ENCODE data around the gene LEKR1. TPM values are rescaled to one million over a fixed set of nuclear protein-coding genes. Genes with fewer than 3 reads are reported as not detected.
A peak's percentile ranks its signal among the peaks of the same experiment; 100 is the strongest.

The LEKR1 gene
- total RNA-seq, 1 donor: 0.36 TPM

DNA sequence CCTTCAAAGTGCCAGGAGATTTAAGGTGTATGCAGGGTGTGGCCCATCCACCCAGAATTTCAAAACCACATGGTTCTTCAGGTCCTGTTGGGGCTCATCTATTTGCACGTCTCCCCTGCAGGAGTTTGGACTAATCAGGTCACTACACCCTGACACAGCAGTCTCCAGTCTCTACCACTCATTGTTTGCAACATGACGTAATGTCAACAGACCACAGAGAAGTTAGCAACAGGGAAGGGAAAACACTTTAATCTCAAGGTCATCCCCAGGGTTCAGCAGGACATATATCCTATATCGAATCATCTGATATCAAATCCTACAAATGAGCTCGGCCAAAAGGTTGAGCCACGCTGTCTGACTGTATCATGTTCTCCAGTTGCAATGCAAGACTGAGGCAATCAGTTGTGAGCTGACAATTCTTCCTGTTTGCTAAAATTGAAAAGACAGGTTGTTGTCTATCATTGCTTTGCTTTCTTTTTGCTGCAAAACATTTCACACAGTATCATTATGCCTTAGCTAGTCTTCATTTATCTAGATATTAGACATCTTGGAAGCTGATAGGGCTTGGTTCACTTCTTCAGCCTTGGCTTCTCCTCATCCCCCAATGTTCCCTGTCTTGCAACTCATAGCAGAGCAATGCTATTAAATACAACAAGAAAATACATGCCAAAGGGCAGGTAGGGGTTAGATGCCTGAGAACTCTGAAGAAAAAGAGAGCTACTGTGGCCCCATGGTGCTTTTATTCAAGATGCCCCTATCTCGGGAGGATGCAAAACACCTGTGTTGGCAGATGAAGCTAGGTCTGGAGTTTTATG, 13.4 kb upstream of the LEKR1 start:
- DNase-seq (ENCODE audit: insufficient read length, low spot score, missing footprints): no peak
- H4K20me1 ChIP-seq (ENCODE audit: insufficient read depth, low read length): no peaks in the 10 kb centered on the region
- H3K4me2 ChIP-seq (ENCODE audit: insufficient read depth, low read length): no peak overlapping the region
- H3K27me3 ChIP-seq (ENCODE audit: insufficient read depth, low read length): no peaks in the 10 kb centered on the region
- TF ChIP-seq, protein P1, sequence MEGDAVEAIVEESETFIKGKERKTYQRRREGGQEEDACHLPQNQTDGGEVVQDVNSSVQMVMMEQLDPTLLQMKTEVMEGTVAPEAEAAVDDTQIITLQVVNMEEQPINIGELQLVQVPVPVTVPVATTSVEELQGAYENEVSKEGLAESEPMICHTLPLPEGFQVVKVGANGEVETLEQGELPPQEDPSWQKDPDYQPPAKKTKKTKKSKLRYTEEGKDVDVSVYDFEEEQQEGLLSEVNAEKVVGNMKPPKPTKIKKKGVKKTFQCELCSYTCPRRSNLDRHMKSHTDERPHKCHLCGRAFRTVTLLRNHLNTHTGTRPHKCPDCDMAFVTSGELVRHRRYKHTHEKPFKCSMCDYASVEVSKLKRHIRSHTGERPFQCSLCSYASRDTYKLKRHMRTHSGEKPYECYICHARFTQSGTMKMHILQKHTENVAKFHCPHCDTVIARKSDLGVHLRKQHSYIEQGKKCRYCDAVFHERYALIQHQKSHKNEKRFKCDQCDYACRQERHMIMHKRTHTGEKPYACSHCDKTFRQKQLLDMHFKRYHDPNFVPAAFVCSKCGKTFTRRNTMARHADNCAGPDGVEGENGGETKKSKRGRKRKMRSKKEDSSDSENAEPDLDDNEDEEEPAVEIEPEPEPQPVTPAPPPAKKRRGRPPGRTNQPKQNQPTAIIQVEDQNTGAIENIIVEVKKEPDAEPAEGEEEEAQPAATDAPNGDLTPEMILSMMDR (IDR thresholded peaks at IDR 0.05; ENCODE audit: extremely low read depth, low read depth, low read length): no peak
- no peaks in the 10 kb centered on the region for H3K9me3 ChIP-seq (ENCODE audit: low read depth, low read length)
- no peaks in the 10 kb centered on the region for H3K36me3 ChIP-seq (ENCODE audit: insufficient read depth, low read length)
- H3K4me1 ChIP-seq (ENCODE audit: insufficient read depth, low read length): peaks cover 38% of the 10 kb centered on the region
- no peaks in the 10 kb centered on the region for H3K79me2 ChIP-seq (ENCODE audit: insufficient read depth, low read length)
- peak overlapping the region; percentile 71 for H3K27ac ChIP-seq (ENCODE audit: low read depth, low read length)
- H3K4me3 ChIP-seq (ENCODE audit: insufficient read depth, low read length): no peak overlapping the region
- H2AFZ ChIP-seq (ENCODE audit: low read length): no peak overlapping the region

DNA sequence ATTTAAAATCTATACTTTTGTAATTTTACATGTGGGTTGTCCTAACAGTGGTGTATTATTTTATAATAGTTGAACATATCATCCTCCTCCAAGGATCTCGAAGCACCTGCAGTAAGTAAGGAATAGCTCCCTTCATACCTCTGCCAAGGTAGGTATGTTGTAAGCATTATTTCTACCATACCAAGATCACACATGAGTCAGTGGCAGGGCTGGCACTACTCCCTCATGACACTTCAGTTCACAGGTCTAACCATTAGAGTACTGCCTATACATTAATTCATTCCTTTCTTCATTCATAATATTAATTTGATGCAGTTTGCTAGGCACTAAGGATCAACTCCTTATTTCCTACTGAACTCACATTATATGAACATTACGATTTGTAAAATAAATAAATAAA, 11.9 kb upstream of the LEKR1 start:
- Histone ChIP-seq H3K4me1 (ENCODE audit: insufficient read depth, low read length) (peaks cover 41% of the 10 kb centered on the region), H3K79me2 (ENCODE audit: insufficient read depth, low read length) (no peaks in the 10 kb centered on the region), H3K27ac (ENCODE audit: low read depth, low read length) (peak overlapping the region; percentile 11), H3K9me3 (ENCODE audit: low read depth, low read length) (no peaks in the 10 kb centered on the region), H3K36me3 (ENCODE audit: insufficient read depth, low read length) (no peaks in the 10 kb centered on the region), H3K27me3 (ENCODE audit: insufficient read depth, low read length) (no peaks in the 10 kb centered on the region), H3K4me3 (ENCODE audit: insufficient read depth, low read length) (no peak overlapping the region), H2AFZ (ENCODE audit: low read length) (no peak overlapping the region), H4K20me1 (ENCODE audit: insufficient read depth, low read length) (no peaks in the 10 kb centered on the region), H3K4me2 (ENCODE audit: insufficient read depth, low read length) (no peak overlapping the region)
- no peak for DNase-seq (ENCODE audit: insufficient read length, low spot score, missing footprints)
- TF ChIP-seq, protein P1 (IDR thresholded peaks at IDR 0.05; ENCODE audit: extremely low read depth, low read depth, low read length): no peak

DNA sequence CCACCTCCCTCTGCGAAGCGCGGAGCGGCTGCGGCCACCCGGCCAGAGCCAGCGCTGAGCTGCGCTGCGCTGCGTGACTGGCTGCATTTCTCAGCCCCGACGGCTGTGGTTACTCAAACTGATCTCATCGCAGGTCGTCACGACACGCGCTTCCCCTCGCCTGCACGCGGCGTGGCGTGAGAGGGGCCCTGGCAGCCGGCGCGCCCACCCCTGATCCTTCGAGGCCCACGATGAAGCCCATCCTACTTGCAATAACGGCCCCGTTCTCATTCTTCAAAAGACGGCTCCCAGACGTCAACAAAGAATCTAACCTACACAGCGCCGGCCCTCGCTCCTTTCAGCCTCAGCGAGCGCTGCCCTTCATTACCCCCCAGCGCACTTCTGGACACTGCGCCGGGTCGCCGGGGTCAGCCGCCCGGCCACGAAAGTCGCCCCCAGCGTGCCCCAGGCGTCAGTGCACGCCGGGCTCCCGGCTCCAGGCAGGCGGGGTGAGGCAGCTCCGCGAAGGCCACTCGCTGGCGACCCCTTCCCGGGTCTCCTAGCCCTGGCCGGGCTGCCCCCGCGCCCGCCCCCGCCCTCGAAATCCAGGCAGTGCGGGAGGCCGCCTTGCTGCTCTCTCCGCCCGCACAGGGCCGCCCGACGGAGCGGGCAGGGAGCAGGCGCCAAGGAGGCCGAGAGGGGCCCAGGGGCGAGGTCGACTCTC, 9.9 kb upstream of the LEKR1 start:
- no peaks in the 10 kb centered on the region for H3K27me3 ChIP-seq (ENCODE audit: insufficient read depth, low read length)
- no peaks in the 10 kb centered on the region for H3K36me3 ChIP-seq (ENCODE audit: insufficient read depth, low read length)
- H3K79me2 ChIP-seq (ENCODE audit: insufficient read depth, low read length): no peaks in the 10 kb centered on the region
- H3K4me1 ChIP-seq (ENCODE audit: insufficient read depth, low read length): peaks cover 57% of the 10 kb centered on the region
- peak overlapping the region; percentile 83 for H3K4me2 ChIP-seq (ENCODE audit: insufficient read depth, low read length)
- TF ChIP-seq, protein P1 (IDR thresholded peaks at IDR 0.05; ENCODE audit: extremely low read depth, low read depth, low read length): no peak
- peak overlapping the region; percentile 100 for H3K27ac ChIP-seq (ENCODE audit: low read depth, low read length)
- H4K20me1 ChIP-seq (ENCODE audit: insufficient read depth, low read length): no peaks in the 10 kb centered on the region
- peak overlapping the region; percentile 62 for H3K4me3 ChIP-seq (ENCODE audit: insufficient read depth, low read length)
- no peak overlapping the region for H2AFZ ChIP-seq (ENCODE audit: low read length)
- no peaks in the 10 kb centered on the region for H3K9me3 ChIP-seq (ENCODE audit: low read depth, low read length)
- peak; percentile 71 for DNase-seq (ENCODE audit: insufficient read length, low spot score, missing footprints)
